Neuronal stem cell (in vitro differentiated cells): ENCODE results near the gene PARD3B.

Source experiments
- DNase-seq: peaks from one replicate; pipeline ENCODE4 v3.0.0-alpha.2; 2013; ENCODE audit warnings: low spot score
- H2AFZ ChIP-seq: one replicate; pipeline ENCODE4 v1.6.1; 2013; ENCODE audit warnings: mild to moderate bottlenecking, low read length, inconsistent platforms
- H2AK5ac ChIP-seq: 2 replicates; pipeline ENCODE4 v1.6.1; 2013; ENCODE audit warnings: low read depth, mild to moderate bottlenecking, inconsistent platforms, low read length, moderate library complexity, mixed read lengths
- H2BK120ac ChIP-seq: 2 replicates; pipeline ENCODE4 v1.6.1; 2013; ENCODE audit warnings: low read depth, mild to moderate bottlenecking, inconsistent platforms, low read length, moderate library complexity, mixed read lengths
- H2BK12ac ChIP-seq: one replicate; pipeline ENCODE4 v1.6.1; 2013; ENCODE audit warnings: low read length, inconsistent platforms
- H2BK15ac ChIP-seq: 2 replicates; pipeline ENCODE4 v1.6.1; 2013; ENCODE audit warnings: mild to moderate bottlenecking, low read length, inconsistent platforms, mixed read lengths
- H2BK5ac ChIP-seq: one replicate; pipeline ENCODE4 v1.6.1; 2013; ENCODE audit warnings: inconsistent platforms, mild to moderate bottlenecking, low read length, moderate library complexity
- H3K14ac ChIP-seq: one replicate; pipeline ENCODE4 v1.6.1; 2013; ENCODE audit warnings: low read length, inconsistent platforms
- H3K18ac ChIP-seq: 2 replicates; pipeline ENCODE4 v1.6.1; 2013; ENCODE audit warnings: low read length, inconsistent platforms
- H3K23ac ChIP-seq: 2 replicates; pipeline ENCODE4 v1.6.1; 2013; ENCODE audit warnings: low read depth, mild to moderate bottlenecking, mixed read lengths, low read length, inconsistent platforms; ENCODE audit not compliant: poor library complexity
- H3K27ac ChIP-seq: replicated peaks from 3 replicates; pipeline ENCODE4 v1.5.1; 2013; ENCODE audit warnings: low read length, inconsistent platforms
- H3K27me3 ChIP-seq, 3 experiments: 2 replicates each; pipeline ENCODE4 v1.6.1; 2013; ENCODE audit warnings: low read length in 3 of 3, mild to moderate bottlenecking in 2 of 3, inconsistent platforms in 1 of 3, low read depth in 1 of 3, mixed read lengths in 1 of 3, moderate library complexity in 1 of 3; ENCODE audit not compliant: control insufficient read depth in 3 of 3, insufficient read depth in 3 of 3
- H3K36me3 ChIP-seq, 2 donors: replicated peaks in 1 of 2; 2 replicates each; pipeline ENCODE4 v1.6.1; 2013; ENCODE audit warnings: low read length in 2 of 2; ENCODE audit not compliant: control insufficient read depth in 2 of 2, insufficient read depth in 2 of 2
- H3K4ac ChIP-seq: 2 replicates; pipeline ENCODE4 v1.6.1; 2013; ENCODE audit warnings: inconsistent platforms, mild to moderate bottlenecking, low read length, moderate library complexity
- H3K4me1 ChIP-seq, 2 donors: 1 replicate in 1 of 2; 2 replicates in 1 of 2; pipeline ENCODE4 v1.6.1; 2013; ENCODE audit warnings: low read length in 2 of 2, low read depth in 1 of 2; ENCODE audit not compliant: control insufficient read depth in 2 of 2, insufficient read depth in 1 of 2
- H3K4me2 ChIP-seq: one replicate; pipeline ENCODE4 v1.6.1; 2013; ENCODE audit warnings: mild to moderate bottlenecking, low read length, inconsistent platforms; ENCODE audit not compliant: insufficient read depth, poor library complexity, severe bottlenecking
- H3K4me3 ChIP-seq, 2 donors: 2 replicates each; pipeline ENCODE4 v1.5.1; 2013; ENCODE audit warnings: low read length in 2 of 2, mild to moderate bottlenecking in 2 of 2, inconsistent platforms in 1 of 2, moderate library complexity in 1 of 2
- H3K79me1 ChIP-seq: one replicate; pipeline ENCODE4 v1.6.1; 2013; ENCODE audit warnings: low read depth, mild to moderate bottlenecking, inconsistent platforms, low read length, moderate library complexity
- H3K9ac ChIP-seq: one replicate; pipeline ENCODE4 v1.6.1; 2013; ENCODE audit warnings: mild to moderate bottlenecking, low read depth, low read length, inconsistent platforms; ENCODE audit not compliant: poor library complexity
- H3K9me3 ChIP-seq, 2 donors: replicated peaks in 1 of 2; 2 replicates each; pipeline versions ENCODE3 to v1.6.1; 2013; ENCODE audit warnings: low read length in 2 of 2, mild to moderate bottlenecking in 2 of 2, inconsistent platforms in 1 of 2, low read depth in 1 of 2, mixed read lengths in 1 of 2, moderate library complexity in 1 of 2; ENCODE audit not compliant: control insufficient read depth in 2 of 2, insufficient read depth in 1 of 2
- H4K8ac ChIP-seq: one replicate; pipeline ENCODE4 v1.6.1; 2013; ENCODE audit warnings: low read depth, mild to moderate bottlenecking, inconsistent platforms, low read length, moderate library complexity
- H4K91ac ChIP-seq: one replicate; pipeline ENCODE4 v1.6.1; 2013; ENCODE audit warnings: low read length, low read depth, mild to moderate bottlenecking, inconsistent platforms; ENCODE audit not compliant: poor library complexity
- WGBS, 2 donors: extraction: QIAGEN DNeasy Blood & Tissue Kit; methylation state at CpG; one replicate each; pipeline ENCODE4 v1.1.7; 2013; ENCODE audit warnings: missing lambda C conversion rate in 2 of 2, mixed read lengths in 1 of 2; ENCODE audit not compliant: insufficient read length in 2 of 2, insufficient replicate concordance in 1 of 2; ENCODE audit errors: extremely low coverage in 2 of 2; 5-methylcytosine and 5-hydroxymethylcytosine counted together

Gene PARD3B

GRCh38 chr2:205520311-205520710, 975.0 kb downstream of the PARD3B start:
- no peak overlapping the region for H3K4me3 ChIP-seq
- no peak overlapping the region for H3K23ac ChIP-seq
- no CpG with 5 or more reads among the region's 4 CpGs for WGBS, 2 donors
- H3K27me3 ChIP-seq: no peaks in the 10 kb centered on the region
- H3K9me3 ChIP-seq: peaks cover 2 to 22% of the 10 kb centered on the region in 2 donors
- no peaks in the 10 kb centered on the region for H3K79me1 ChIP-seq
- no peak for DNase-seq
- no peak overlapping the region for H3K4ac ChIP-seq
- no peaks in the 10 kb centered on the region for H3K36me3 ChIP-seq
- no peak overlapping the region for H3K9ac ChIP-seq
- H2BK120ac ChIP-seq: no peak overlapping the region
- H4K8ac ChIP-seq: no peak overlapping the region
- H2BK15ac ChIP-seq: no peak overlapping the region
- no peak overlapping the region for H2BK12ac ChIP-seq
- H2BK5ac ChIP-seq: no peak overlapping the region
- H3K4me1 ChIP-seq: peaks cover 0 to 3% of the 10 kb centered on the region in 2 donors
- peak overlapping the region; percentile 47 for H3K14ac ChIP-seq
- H3K27ac ChIP-seq: no peak overlapping the region
- no peak overlapping the region for H2AFZ ChIP-seq
- H2AK5ac ChIP-seq: no peak overlapping the region
- no peak overlapping the region for H3K4me2 ChIP-seq
- no peak overlapping the region for H3K18ac ChIP-seq
- no peak overlapping the region for H4K91ac ChIP-seq

GRCh38 chr2:205524656-205525055, 979.4 kb downstream of the PARD3B start:
- no peak overlapping the region for H3K4me2 ChIP-seq
- DNase-seq: no peak
- no peak overlapping the region for H2BK5ac ChIP-seq
- no peak overlapping the region for H2BK120ac ChIP-seq
- H3K27me3 ChIP-seq: no peaks in the 10 kb centered on the region
- no peak overlapping the region for H3K9ac ChIP-seq
- no peak overlapping the region for H4K91ac ChIP-seq
- H3K79me1 ChIP-seq: no peaks in the 10 kb centered on the region
- H3K9me3 ChIP-seq: peaks cover 2 to 5% of the 10 kb centered on the region in 2 donors
- H2BK12ac ChIP-seq: no peak overlapping the region
- H3K18ac ChIP-seq: no peak overlapping the region
- peaks cover 3 to 6% of the 10 kb centered on the region in 2 donors for H3K4me1 ChIP-seq
- no peak overlapping the region for H3K4me3 ChIP-seq
- no peaks in the 10 kb centered on the region for H3K36me3 ChIP-seq
- H3K23ac ChIP-seq: no peak overlapping the region
- H4K8ac ChIP-seq: no peak overlapping the region
- no peak overlapping the region for H2BK15ac ChIP-seq
- no CpG with 5 or more reads among the region's 3 CpGs for WGBS, 2 donors
- H3K27ac ChIP-seq: no peak overlapping the region
- H2AK5ac ChIP-seq: no peak overlapping the region
- H2AFZ ChIP-seq: no peak overlapping the region
- no peak overlapping the region for H3K14ac ChIP-seq
- H3K4ac ChIP-seq: no peak overlapping the region

DNA sequence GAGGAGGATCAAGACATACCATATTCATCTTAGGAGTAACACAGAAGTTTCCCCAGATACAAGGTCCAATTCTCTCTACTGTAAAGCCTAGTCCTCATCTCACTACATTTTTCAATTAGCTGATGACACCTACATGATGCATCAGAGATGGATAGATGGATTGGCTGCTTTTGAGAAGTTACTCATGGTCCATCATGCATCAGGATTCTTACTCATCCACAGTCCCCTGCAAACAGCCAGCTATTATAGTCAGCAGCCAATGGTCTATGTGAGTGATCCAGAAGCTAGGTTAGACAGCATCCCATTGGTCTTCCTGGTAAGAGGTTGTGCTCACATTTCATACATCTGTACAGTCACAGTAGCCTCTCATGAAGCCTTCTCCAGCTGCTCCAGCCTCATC, 982.5 kb downstream of the PARD3B start:
- no peak overlapping the region for H2BK5ac ChIP-seq
- H2AK5ac ChIP-seq: no peak overlapping the region

DNA sequence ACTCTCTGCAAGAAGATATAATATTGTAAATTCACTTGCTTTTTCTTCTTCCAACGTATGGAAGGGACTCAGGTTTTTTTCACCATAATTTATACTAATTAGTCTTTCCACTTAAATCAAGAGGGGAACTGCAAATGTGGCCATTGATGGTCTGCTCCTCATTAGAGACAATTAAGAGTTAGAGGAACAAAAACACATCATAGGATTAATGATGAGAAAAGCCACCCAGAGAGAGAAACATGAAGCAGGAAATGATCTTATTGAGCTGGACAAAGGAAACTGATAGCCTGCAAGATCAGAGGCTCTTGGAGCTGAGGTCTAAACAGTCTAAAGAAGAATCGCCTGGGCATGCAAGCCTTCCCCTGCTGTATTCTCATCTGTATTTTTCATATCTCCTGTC, 985.8 kb downstream of the PARD3B start:
- H3K14ac ChIP-seq: no peak overlapping the region
- H2BK15ac ChIP-seq: no peak overlapping the region
- DNase-seq: no peak
- H3K23ac ChIP-seq: no peak overlapping the region
- WGBS, 2 donors: no CpG with 5 or more reads among the region's 2 CpGs
- no peak overlapping the region for H2AK5ac ChIP-seq
- H3K4me3 ChIP-seq: no peak overlapping the region
- no peak overlapping the region for H2BK120ac ChIP-seq
- no peak overlapping the region for H2BK12ac ChIP-seq
- no peaks in the 10 kb centered on the region for H3K36me3 ChIP-seq
- H3K4me1 ChIP-seq: peaks cover 4 to 8% of the 10 kb centered on the region in 2 donors
- H4K91ac ChIP-seq: no peak overlapping the region
- no peak overlapping the region for H3K18ac ChIP-seq
- no peak overlapping the region for H3K9ac ChIP-seq
- H3K4ac ChIP-seq: no peak overlapping the region
- no peaks in the 10 kb centered on the region for H3K27me3 ChIP-seq
- H3K9me3 ChIP-seq: no peaks in the 10 kb centered on the region
- no peak overlapping the region for H4K8ac ChIP-seq
- H3K79me1 ChIP-seq: no peaks in the 10 kb centered on the region
- H3K27ac ChIP-seq: no peak overlapping the region
- no peak overlapping the region for H2AFZ ChIP-seq
- no peak overlapping the region for H3K4me2 ChIP-seq
- no peak overlapping the region for H2BK5ac ChIP-seq

More for the DNA sequence above, 982.5 kb downstream of the PARD3B start:
- DNase-seq: no peak
- peaks cover 4 to 8% of the 10 kb centered on the region in 2 donors for H3K4me1 ChIP-seq
- no peak overlapping the region for H3K9ac ChIP-seq
- H2AFZ ChIP-seq: no peak overlapping the region
- H2BK12ac ChIP-seq: no peak overlapping the region
- H3K36me3 ChIP-seq: no peaks in the 10 kb centered on the region
- H3K27ac ChIP-seq: no peak overlapping the region
- no peaks in the 10 kb centered on the region for H3K9me3 ChIP-seq
- H3K18ac ChIP-seq: no peak overlapping the region
- no peak overlapping the region for H2BK120ac ChIP-seq
- H3K4ac ChIP-seq: no peak overlapping the region
- H3K14ac ChIP-seq: no peak overlapping the region
- H4K91ac ChIP-seq: no peak overlapping the region
- no peak overlapping the region for H3K4me3 ChIP-seq
- H4K8ac ChIP-seq: no peak overlapping the region
- no peak overlapping the region for H3K4me2 ChIP-seq
- no peak overlapping the region for H3K23ac ChIP-seq
- H2BK15ac ChIP-seq: no peak overlapping the region
- H3K79me1 ChIP-seq: no peaks in the 10 kb centered on the region
- H3K27me3 ChIP-seq: no peaks in the 10 kb centered on the region
